H9 (cell line): ENCODE measurements around the gene CCR8. TPM values are rescaled to one million over a fixed set of nuclear protein-coding genes. Genes with fewer than 3 reads are reported as not detected.

Experiments
- DNase-seq: peaks from one replicate; pipeline ENCODE4 v3.0.0-alpha.2; 2017
- H2AFZ ChIP-seq: one replicate; pipeline ENCODE4 v1.6.1; 2013; ENCODE audit warnings: mild to moderate bottlenecking, low read length, control low read depth, moderate library complexity
- H2AK5ac ChIP-seq: 2 replicates; pipeline ENCODE4 v1.6.1; 2013; ENCODE audit warnings: low read length, control low read depth, mixed read lengths; ENCODE audit not compliant: insufficient read length
- H2BK120ac ChIP-seq: one replicate; pipeline ENCODE4 v1.6.1; 2013; ENCODE audit warnings: low read depth, mild to moderate bottlenecking, low read length, control low read depth, inconsistent platforms; ENCODE audit not compliant: poor library complexity, severe bottlenecking
- H2BK12ac ChIP-seq: 2 replicates; pipeline ENCODE4 v1.6.1; 2013; ENCODE audit warnings: low read length, control low read depth, mixed read lengths, low read depth; ENCODE audit not compliant: insufficient read length
- H2BK15ac ChIP-seq: 2 replicates; pipeline ENCODE4 v1.6.1; 2013; ENCODE audit warnings: low read depth, low read length, control low read depth
- H2BK20ac ChIP-seq: one replicate; pipeline ENCODE4 v1.6.1; 2013; ENCODE audit warnings: low read depth, mild to moderate bottlenecking, low read length, control low read depth, inconsistent platforms; ENCODE audit not compliant: poor library complexity, severe bottlenecking
- H2BK5ac ChIP-seq: 2 replicates; pipeline ENCODE4 v1.6.1; 2013; ENCODE audit warnings: low read length, control low read depth, mixed read lengths; ENCODE audit not compliant: insufficient read length
- H3K14ac ChIP-seq: 2 replicates; pipeline ENCODE4 v1.6.1; 2013; ENCODE audit warnings: low read length, control low read depth; ENCODE audit not compliant: insufficient read depth
- H3K18ac ChIP-seq: 2 replicates; pipeline ENCODE4 v1.6.1; 2013; ENCODE audit warnings: low read depth, mild to moderate bottlenecking, mixed read lengths, low read length, control low read depth; ENCODE audit not compliant: insufficient read length
- H3K23ac ChIP-seq: 2 replicates; pipeline ENCODE4 v1.6.1; 2013; ENCODE audit warnings: low read length, control low read depth, mixed read lengths, low read depth; ENCODE audit not compliant: insufficient read length
- H3K23me2 ChIP-seq: 2 replicates; pipeline ENCODE4 v1.6.1; 2013; ENCODE audit warnings: low read depth, mild to moderate bottlenecking, mixed read lengths, low read length, control low read depth; ENCODE audit not compliant: insufficient read length, poor library complexity, severe bottlenecking
- H3K27ac ChIP-seq: 2 replicates; pipeline ENCODE4 v1.5.1; 2013; ENCODE audit warnings: low read length, control low read depth, mixed read lengths, low read depth; ENCODE audit not compliant: insufficient read length
- H3K27me3 ChIP-seq: 2 replicates; pipeline ENCODE4 v1.6.1; 2013; ENCODE audit warnings: low read length, control low read depth, inconsistent platforms; ENCODE audit not compliant: insufficient read depth
- H3K4ac ChIP-seq: 2 replicates; pipeline ENCODE4 v1.6.1; 2013; ENCODE audit warnings: low read depth, mild to moderate bottlenecking, control low read depth, inconsistent platforms, low read length, moderate library complexity
- H3K4me1 ChIP-seq: 2 replicates; pipeline ENCODE4 v1.6.1; 2013; ENCODE audit warnings: low read length, control low read depth, inconsistent platforms; ENCODE audit not compliant: insufficient read depth
- H3K4me2 ChIP-seq: 2 replicates; pipeline ENCODE4 v1.6.1; 2013; ENCODE audit warnings: low read length, control low read depth, mixed read lengths; ENCODE audit not compliant: insufficient read length, insufficient read depth
- H3K56ac ChIP-seq: 2 replicates; pipeline ENCODE4 v1.6.1; 2013; ENCODE audit warnings: low read depth, mild to moderate bottlenecking, mixed read lengths, low read length, control low read depth; ENCODE audit not compliant: insufficient read length
- H3K79me1 ChIP-seq: 2 replicates; pipeline ENCODE4 v1.6.1; 2013; ENCODE audit warnings: low read depth, mild to moderate bottlenecking, moderate library complexity, low read length, control low read depth, inconsistent platforms; ENCODE audit not compliant: insufficient read depth, poor library complexity, severe bottlenecking
- H3K79me2 ChIP-seq: 2 replicates; pipeline ENCODE4 v1.6.1; 2013; ENCODE audit warnings: low read length, control low read depth, inconsistent platforms; ENCODE audit not compliant: insufficient read depth
- H3K9ac ChIP-seq: 2 replicates; pipeline ENCODE4 v1.6.1; 2013; ENCODE audit warnings: low read length, control low read depth, mixed read lengths; ENCODE audit not compliant: insufficient read length; ENCODE audit errors: extremely low read depth
- H3K9me3 ChIP-seq: one replicate; pipeline ENCODE4 v1.6.1; 2013; ENCODE audit warnings: low read depth, low read length, inconsistent platforms; ENCODE audit not compliant: control insufficient read depth
- H3T11ph ChIP-seq: one replicate; pipeline ENCODE4 v1.6.1; 2013; ENCODE audit warnings: mild to moderate bottlenecking, low read length, control low read depth, inconsistent platforms
- H4K20me1 ChIP-seq: one replicate; pipeline ENCODE4 v1.6.1; 2013; ENCODE audit not compliant: control insufficient read depth, insufficient read length, insufficient read depth
- H4K5ac ChIP-seq: 2 replicates; pipeline ENCODE4 v1.6.1; 2013; ENCODE audit warnings: low read depth, mild to moderate bottlenecking, mixed read lengths, low read length, control low read depth; ENCODE audit not compliant: insufficient read length
- H4K8ac ChIP-seq: replicated peaks from 2 replicates; pipeline ENCODE4 v1.6.1; 2013; ENCODE audit warnings: low read length, control low read depth, mixed read lengths, low read depth; ENCODE audit not compliant: insufficient read length
- H4K91ac ChIP-seq: 2 replicates; pipeline ENCODE4 v1.6.1; 2013; ENCODE audit warnings: low read depth, mild to moderate bottlenecking, moderate library complexity, mixed read lengths, low read length, control low read depth; ENCODE audit not compliant: insufficient read length
- H3K27ac Mint-ChIP-seq, 3 experiments: 2 replicates in 2 of 3; 3 replicates in 1 of 3; pipeline ENCODE4 v1.8.0; 2020 to 2021; ENCODE audit warnings: mixed read lengths in 3 of 3, mild to moderate bottlenecking in 1 of 3, moderate library complexity in 1 of 3
- H3K27me3 Mint-ChIP-seq: 2 replicates; pipeline ENCODE4 v1.8.0; 2021; ENCODE audit warnings: low read depth, mild to moderate bottlenecking, moderate library complexity, mixed read lengths
- H3K36me3 Mint-ChIP-seq, 3 experiments: 2 replicates in 2 of 3; 3 replicates in 1 of 3; pipeline ENCODE4 v1.8.0; 2020 to 2021; ENCODE audit warnings: low read depth in 3 of 3, mixed read lengths in 3 of 3; ENCODE audit not compliant: insufficient read depth in 1 of 3
- H3K4me1 Mint-ChIP-seq, 2 experiments: 2 replicates each; pipeline ENCODE4 v1.8.0; 2020; ENCODE audit warnings: mixed read lengths in 2 of 2
- H3K4me3 Mint-ChIP-seq, 2 experiments: 2 replicates in 1 of 2; 3 replicates in 1 of 2; pipeline ENCODE4 v1.8.0; 2020 to 2021; ENCODE audit warnings: mild to moderate bottlenecking in 2 of 2, mixed read lengths in 2 of 2, moderate library complexity in 1 of 2
- H3K9me3 Mint-ChIP-seq, 2 experiments: 2 replicates in 1 of 2; 3 replicates in 1 of 2; pipeline ENCODE4 v1.8.0; 2020; ENCODE audit warnings: mild to moderate bottlenecking in 2 of 2, mixed read lengths in 2 of 2, moderate library complexity in 1 of 2
- WGBS: extraction: QIAGEN DNeasy Blood & Tissue Kit; methylation state at CpG from one replicate; pipeline ENCODE4 v1.1.7; 2013; ENCODE audit warnings: missing lambda C conversion rate, low lambda C conversion rate, mixed read lengths; ENCODE audit not compliant: insufficient read length; ENCODE audit errors: extremely low coverage; 5-methylcytosine and 5-hydroxymethylcytosine counted together
- total RNA-seq: library from RNA; stranded (reverse); gene quantifications from 2 replicates; pipeline ENCODE4 v1.2.1, GENCODE V29; 2021
- TF ChIP-seq, protein P1 (sequence below): fragments of 200-600 bp; sonication (generic); conservative IDR thresholded peaks from 3 replicates; pipeline ENCODE4 v1.8.0; 2021; ENCODE audit warnings: antibody characterized with exemption, mild to moderate bottlenecking

Gene CCR8
- total RNA-seq, 1 experiment from 2014 or later: 0.31 TPM

DNA sequence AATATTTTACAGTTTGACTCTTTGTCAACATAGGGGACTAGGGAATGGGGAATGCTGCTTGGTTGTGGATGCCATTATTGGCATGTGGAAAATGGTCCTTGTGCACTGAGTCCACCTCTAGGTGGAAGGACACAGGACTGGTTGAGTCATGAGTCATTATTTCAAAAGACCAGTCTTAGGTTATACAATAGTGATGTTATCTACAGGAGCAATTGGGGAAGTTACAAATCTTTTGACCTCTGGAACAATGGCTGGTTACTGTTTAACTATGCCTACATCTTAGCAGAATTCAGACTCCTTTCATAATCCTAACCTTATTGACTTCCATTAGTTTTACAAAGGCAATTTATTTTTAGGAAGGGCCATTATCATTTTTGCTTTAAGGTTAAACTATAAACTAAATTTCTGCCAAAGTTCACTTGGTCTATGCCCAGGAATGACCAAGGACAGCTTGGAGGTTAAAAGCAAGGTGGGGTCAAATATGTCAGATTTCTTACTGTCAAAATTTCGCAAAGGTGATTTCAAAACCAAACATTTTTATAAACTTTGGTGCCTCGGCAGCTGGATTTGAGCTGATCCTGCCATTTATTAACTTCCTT, 11.8 kb upstream of the CCR8 start:
- Histone ChIP-seq H2AFZ (no peak overlapping the region), H4K20me1 (no peaks in the 10 kb centered on the region), H3K79me2 (no peaks in the 10 kb centered on the region), H3K23ac (no peak overlapping the region), H3K23me2 (no peaks in the 10 kb centered on the region), H3K9ac (no peak overlapping the region), H2BK5ac (no peak overlapping the region), H2BK12ac (no peak overlapping the region), H3K18ac (no peak overlapping the region), H3K27me3 (no peaks in the 10 kb centered on the region), H4K8ac (no peak overlapping the region), H2BK15ac (no peak overlapping the region), H2BK120ac (no peak overlapping the region), H3K14ac (no peak overlapping the region), H2AK5ac (no peak overlapping the region), H4K91ac (no peak overlapping the region), H3K4me2 (no peak overlapping the region), H3K56ac (no peak overlapping the region), H3K4ac (no peak overlapping the region), H4K5ac (no peak overlapping the region), H3K9me3 (no peaks in the 10 kb centered on the region), H3K27ac (no peak overlapping the region), H3K4me1 (no peaks in the 10 kb centered on the region), H2BK20ac (no peak overlapping the region), H3K79me1 (no peaks in the 10 kb centered on the region), H3T11ph (no peak overlapping the region)
- H3K4me3 Mint-ChIP-seq: no peak overlapping the region
- H3K4me1 Mint-ChIP-seq: peaks cover 6 to 10% of the 10 kb centered on the region in 2 experiments
- H3K27ac Mint-ChIP-seq: no peak overlapping the region
- peaks cover 22 to 29% of the 10 kb centered on the region in 2 experiments for H3K9me3 Mint-ChIP-seq
- no peaks in the 10 kb centered on the region for H3K27me3 Mint-ChIP-seq
- H3K36me3 Mint-ChIP-seq: peaks cover 3 to 11% (median 7%) of the 10 kb centered on the region in 3 experiments
- WGBS: no CpG with 5 or more reads among the region's 2 CpGs
- TF ChIP-seq, protein P1, sequence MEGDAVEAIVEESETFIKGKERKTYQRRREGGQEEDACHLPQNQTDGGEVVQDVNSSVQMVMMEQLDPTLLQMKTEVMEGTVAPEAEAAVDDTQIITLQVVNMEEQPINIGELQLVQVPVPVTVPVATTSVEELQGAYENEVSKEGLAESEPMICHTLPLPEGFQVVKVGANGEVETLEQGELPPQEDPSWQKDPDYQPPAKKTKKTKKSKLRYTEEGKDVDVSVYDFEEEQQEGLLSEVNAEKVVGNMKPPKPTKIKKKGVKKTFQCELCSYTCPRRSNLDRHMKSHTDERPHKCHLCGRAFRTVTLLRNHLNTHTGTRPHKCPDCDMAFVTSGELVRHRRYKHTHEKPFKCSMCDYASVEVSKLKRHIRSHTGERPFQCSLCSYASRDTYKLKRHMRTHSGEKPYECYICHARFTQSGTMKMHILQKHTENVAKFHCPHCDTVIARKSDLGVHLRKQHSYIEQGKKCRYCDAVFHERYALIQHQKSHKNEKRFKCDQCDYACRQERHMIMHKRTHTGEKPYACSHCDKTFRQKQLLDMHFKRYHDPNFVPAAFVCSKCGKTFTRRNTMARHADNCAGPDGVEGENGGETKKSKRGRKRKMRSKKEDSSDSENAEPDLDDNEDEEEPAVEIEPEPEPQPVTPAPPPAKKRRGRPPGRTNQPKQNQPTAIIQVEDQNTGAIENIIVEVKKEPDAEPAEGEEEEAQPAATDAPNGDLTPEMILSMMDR: no peak
- no peak for DNase-seq
